Heart right ventricle (tissue), 16 donors: ENCODE results near the gene TTLL7. TPM values are rescaled to one million over a fixed set of nuclear protein-coding genes. Genes with fewer than 3 reads are reported as not detected.
"Not testable (repeated sequence)": the region's sequence is repeated elsewhere in the genome, so short reads cannot be mapped to it uniquely, and the experiment has no call there.

Experiments used
- ATAC-seq, 8 donors: fragments of 200-7000 bp; cut with Tn5 transposase; one replicate each; pipeline ENCODE4 v1.9.1; 2020; ENCODE audit warnings: mild to moderate bottlenecking in 8 of 8, moderate library complexity in 8 of 8, moderate number of reproducible peaks in 1 of 8
- DNase-seq, 2 donors: peaks; one replicate each; pipeline ENCODE4 v3.0.0-alpha.2; 2020
- H3K27ac ChIP-seq, 10 donors: fragments of 200-600 bp; sonication (generic) in 2 of 10; one replicate each; pipeline versions ENCODE4 v1.5.0 to v1.8.0; 2020 to 2022; ENCODE audit warnings: mild to moderate bottlenecking in 3 of 10
- H3K27me3 ChIP-seq, 7 donors: fragments of 200-600 bp; one replicate each; pipeline ENCODE4 v1.8.0; 2021 to 2022; ENCODE audit warnings: mild to moderate bottlenecking in 2 of 7
- H3K36me3 ChIP-seq, 9 donors: fragments of 200-600 bp; sonication (generic) in 1 of 9; one replicate each; pipeline versions ENCODE4 v1.5.0 to v1.8.0; 2020 to 2022; ENCODE audit warnings: mild to moderate bottlenecking in 2 of 9
- H3K4me1 ChIP-seq, 9 donors: fragments of 200-600 bp; sonication (generic) in 1 of 9; one replicate each; pipeline versions ENCODE4 v1.5.0 to v1.8.0; 2020 to 2022; ENCODE audit warnings: mild to moderate bottlenecking in 4 of 9
- H3K4me3 ChIP-seq, 10 donors: fragments of 200-600 bp; sonication (generic) in 2 of 10; one replicate each; pipeline versions ENCODE4 v1.5.0 to v1.8.0; 2020 to 2022; ENCODE audit warnings: mild to moderate bottlenecking in 7 of 10, moderate library complexity in 2 of 10
- H3K9me3 ChIP-seq, 11 donors: fragments of 200-600 bp in 10 of 11; sonication (generic) in 2 of 11; one replicate each; pipeline versions ENCODE4 v1.5.0 to v1.8.0; 2013 to 2022; ENCODE audit warnings: mild to moderate bottlenecking in 2 of 11, control low read depth in 1 of 11, moderate library complexity in 1 of 11
- WGBS, 2 donors: extraction: QIAGEN DNeasy Blood & Tissue Kit; methylation state at CpG; one replicate each; pipeline ENCODE4 v1.1.7; 2013; ENCODE audit warnings: inconsistent platforms in 1 of 2; 5-methylcytosine and 5-hydroxymethylcytosine counted together
- intact Hi-C, 10 donors: fragments of 100-400 bp; cut with DNase I; formaldehyde crosslinking; loops; one replicate each; pipeline versions ENCODE4 v1.11.1 to v1.14.2; 2022
- polyA plus RNA-seq, 2 donors: library from polyadenylated mRNA; stranded (reverse); fragments of 200-250 nt; gene quantifications; one replicate each; pipeline ENCODE4 v1.2.3, GENCODE V29; 2013
- total RNA-seq, 10 donors: library from RNA; stranded (reverse); fragmentation: NEBNext Ultra II Directional in 3 of 10; extraction: Animal tissue kit (Norgen Biotek cat#: 25700) in 3 of 10; gene quantifications; one replicate each; pipeline versions ENCODE4 v1.2.1 to v1.2.4, GENCODE V29; 2021 to 2023
- TF ChIP-seq, protein P1 (sequence below), 9 donors: fragments of 200-600 bp; sonication (generic) in 2 of 9; IDR thresholded peaks; one replicate each; pipeline versions ENCODE4 v1.5.0 to v1.8.0; 2021 to 2022; ENCODE audit warnings: antibody characterized with exemption in 9 of 9, mild to moderate bottlenecking in 5 of 9, moderate library complexity in 1 of 9
- donor health status: Arrhythmogenic right ventricular cardiomyopathy.
- donor health status: ischemic (EF 13 %, LVEDD 7.1; RV severe dilation, severe dysfunction).
- donor health status: healthy with polysubstance abuse.
- donor health status: DM: no; HTN: yes; CAD: no.
- donor health status: DM: no; HTN: no; CAD: no.
- donor health status: ischemic (EF 25% LVEDD 6.9; RV normal size, moderate dysfunction).
- donor health status: ischemic (EF 25% LVEDD 5.7; RV mildly dilated, moderate dysfunction).
- donor health status: healthy.
- donor health status: DM: yes; HTN: yes; CAD: no.
- donor health status: Ischemic cardiomyopathy.
- donor health status: ischemic (EF 35%, LVEDD 5.7; RV mildly dilated, moderate dysfunction).
- donor health status: nonischemic (EF 11% LVEDD 7.7; RV severe dilation, severe dysfunction).
- donor health status: DM: yes; HTN: yes; CAD: no.
- donor health status: PGD.
- donor health status: ischemic (EF 29% LVEDD 5.4; RV normal size, mild dysfunction).
- donor health status: nonischemic (EF 23%, LVEDD 6.1; RV moderate dilation, normal function).

The TTLL7 gene
- total and polyA plus RNA-seq, 12 donors, result 1.0 to 12.1 (median 3.7) TPM

DNA sequence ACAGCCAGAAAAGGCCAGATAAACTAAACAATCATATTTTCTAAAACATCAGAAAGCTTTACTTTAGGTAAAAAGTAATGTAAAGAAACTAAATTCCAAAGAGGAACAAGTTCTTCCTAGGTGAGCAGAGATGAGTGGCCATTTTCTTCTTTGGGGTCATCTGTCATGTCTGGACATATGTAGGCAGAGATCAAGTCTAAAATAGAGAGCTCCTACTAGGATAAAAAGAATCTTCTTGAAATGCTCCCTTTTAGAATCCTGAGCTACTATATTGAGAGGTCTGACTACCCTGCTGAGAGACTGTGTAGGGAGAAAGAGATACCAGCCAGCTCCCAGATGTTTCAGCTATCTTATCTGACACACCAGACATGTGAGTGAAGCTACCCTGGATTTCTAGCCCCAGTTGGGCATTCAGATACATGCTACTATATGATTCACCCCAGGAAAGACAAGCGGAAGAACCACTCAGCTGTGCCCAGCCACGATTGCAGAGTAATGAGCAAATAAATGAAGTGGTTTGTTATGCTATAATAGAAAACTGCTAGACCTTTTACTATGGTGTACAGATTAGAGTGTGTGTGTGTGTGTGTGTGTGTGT is 80.1 kb downstream of the TTLL7 start:
- no peak overlapping the region for H3K27ac ChIP-seq
- no peak overlapping the region for H3K4me3 ChIP-seq
- peaks cover 0 to 10% (median 0%) of the 10 kb centered on the region in 11 donors for H3K9me3 ChIP-seq
- H3K27me3 ChIP-seq, result no peaks in the 10 kb centered on the region
- ATAC-seq (no peak), DNase-seq (no peak)
- H3K4me1 ChIP-seq, result no peaks in the 10 kb centered on the region
- TF ChIP-seq, protein P1, sequence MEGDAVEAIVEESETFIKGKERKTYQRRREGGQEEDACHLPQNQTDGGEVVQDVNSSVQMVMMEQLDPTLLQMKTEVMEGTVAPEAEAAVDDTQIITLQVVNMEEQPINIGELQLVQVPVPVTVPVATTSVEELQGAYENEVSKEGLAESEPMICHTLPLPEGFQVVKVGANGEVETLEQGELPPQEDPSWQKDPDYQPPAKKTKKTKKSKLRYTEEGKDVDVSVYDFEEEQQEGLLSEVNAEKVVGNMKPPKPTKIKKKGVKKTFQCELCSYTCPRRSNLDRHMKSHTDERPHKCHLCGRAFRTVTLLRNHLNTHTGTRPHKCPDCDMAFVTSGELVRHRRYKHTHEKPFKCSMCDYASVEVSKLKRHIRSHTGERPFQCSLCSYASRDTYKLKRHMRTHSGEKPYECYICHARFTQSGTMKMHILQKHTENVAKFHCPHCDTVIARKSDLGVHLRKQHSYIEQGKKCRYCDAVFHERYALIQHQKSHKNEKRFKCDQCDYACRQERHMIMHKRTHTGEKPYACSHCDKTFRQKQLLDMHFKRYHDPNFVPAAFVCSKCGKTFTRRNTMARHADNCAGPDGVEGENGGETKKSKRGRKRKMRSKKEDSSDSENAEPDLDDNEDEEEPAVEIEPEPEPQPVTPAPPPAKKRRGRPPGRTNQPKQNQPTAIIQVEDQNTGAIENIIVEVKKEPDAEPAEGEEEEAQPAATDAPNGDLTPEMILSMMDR (IDR thresholded peaks at IDR 0.05), result no peak
- intact Hi-C loops, result no loop called here
- peaks cover 0 to 27% (median 3%) of the 10 kb centered on the region in 9 donors for H3K36me3 ChIP-seq
- WGBS, 2 donors, result 66 to 88% methylated on average over 2 of the region's 2 CpGs

DNA sequence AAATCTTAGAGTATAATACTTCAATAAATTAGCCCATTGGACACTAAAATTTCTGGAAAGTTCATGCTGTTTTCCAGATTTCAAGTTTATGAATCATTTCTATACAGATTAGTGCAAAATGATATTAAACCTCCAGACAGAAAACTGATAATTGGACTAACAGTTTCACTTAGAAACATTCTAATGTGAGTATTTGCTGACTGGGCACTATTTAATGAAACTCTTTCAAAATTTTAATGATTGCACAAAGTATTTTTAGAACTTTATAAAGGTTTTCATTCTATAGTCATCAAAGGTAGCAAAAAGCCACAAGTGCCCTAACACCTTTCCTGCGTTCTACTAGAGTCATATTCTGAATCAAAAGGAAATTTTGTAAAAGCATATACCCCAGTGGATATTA is 81.0 kb downstream of the TTLL7 start:
- H3K36me3 ChIP-seq, result peaks cover 0 to 29% (median 3%) of the 10 kb centered on the region in 9 donors
- WGBS, 2 donors, result 96% methylated on average over 1 of the region's 1 CpG
- H3K4me1 ChIP-seq, result no peaks in the 10 kb centered on the region
- H3K9me3 ChIP-seq, result peaks cover 0 to 10% (median 0%) of the 10 kb centered on the region in 11 donors
- no peak overlapping the region for H3K4me3 ChIP-seq
- ATAC-seq, result no peak
- intact Hi-C loops, result no loop called here
- no peaks in the 10 kb centered on the region for H3K27me3 ChIP-seq
- DNase-seq, result no peak
- TF ChIP-seq, protein P1 (IDR thresholded peaks at IDR 0.05), result no peak
- no peak overlapping the region for H3K27ac ChIP-seq

DNA sequence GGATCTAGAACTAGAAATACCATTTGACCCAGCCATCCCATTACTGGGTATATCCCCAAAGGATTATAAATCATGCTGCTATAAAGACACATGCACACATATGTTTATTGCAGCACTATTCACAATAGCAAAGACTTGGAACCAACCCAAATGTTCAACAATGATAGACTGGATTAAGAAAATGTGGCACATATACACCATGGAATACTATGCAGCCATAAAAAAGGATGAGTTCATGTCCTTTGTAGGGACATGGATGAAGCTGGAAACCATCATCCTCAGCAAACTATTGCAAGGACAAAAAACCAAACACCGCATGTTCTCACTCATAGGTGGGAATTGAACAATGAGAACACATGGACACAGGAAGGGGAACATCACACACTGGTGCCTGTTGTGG is 82.8 kb downstream of the TTLL7 start:
- H3K4me1 ChIP-seq, intact Hi-C loops, DNase-seq, H3K4me3 ChIP-seq, H3K27me3 ChIP-seq, H3K27ac ChIP-seq, H3K9me3 ChIP-seq, ATAC-seq: not testable (repeated sequence)
- 83% methylated on average over 1 of the region's 1 CpG; no CpG with 5 or more reads in 1 of the 2 donors for WGBS, 2 donors
- H3K36me3 ChIP-seq, result peaks cover 0 to 29% (median 3%) of the 10 kb centered on the region in 9 donors

DNA sequence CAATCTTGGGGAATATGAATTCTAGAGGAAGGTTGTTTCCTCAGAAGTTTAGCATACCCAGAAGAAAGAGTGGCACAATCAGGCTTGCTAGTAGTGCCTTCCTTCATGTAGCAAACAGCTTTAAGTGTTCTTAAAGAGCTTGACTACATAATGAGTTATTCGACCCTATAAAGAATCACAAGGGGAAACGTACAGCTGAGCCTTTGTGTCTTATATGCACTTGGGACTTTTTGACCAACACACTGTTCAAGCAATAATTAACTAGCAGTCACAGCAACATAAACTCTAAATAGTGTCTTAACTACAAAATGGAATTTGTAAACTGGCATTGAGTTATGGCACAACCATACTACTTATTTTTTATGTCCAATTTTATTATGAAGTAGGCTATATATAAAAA is 86.1 kb downstream of the TTLL7 start:
- H3K4me3 ChIP-seq, result no peak overlapping the region
- H3K4me1 ChIP-seq, result peaks cover 0 to 5% (median 0%) of the 10 kb centered on the region in 9 donors
- intact Hi-C loops, result no loop called here
- peaks cover 0 to 18% (median 0%) of the 10 kb centered on the region in 9 donors for H3K36me3 ChIP-seq
- TF ChIP-seq, protein P1 (IDR thresholded peaks at IDR 0.05), result no peak
- 67 to 72% methylated on average over 2 of the region's 2 CpGs for WGBS, 2 donors
- ATAC-seq, result no peak
- DNase-seq, result no peak
- H3K27ac ChIP-seq, result no peak overlapping the region
- H3K9me3 ChIP-seq, result peaks cover 0 to 10% (median 0%) of the 10 kb centered on the region in 11 donors
- no peaks in the 10 kb centered on the region for H3K27me3 ChIP-seq

DNA sequence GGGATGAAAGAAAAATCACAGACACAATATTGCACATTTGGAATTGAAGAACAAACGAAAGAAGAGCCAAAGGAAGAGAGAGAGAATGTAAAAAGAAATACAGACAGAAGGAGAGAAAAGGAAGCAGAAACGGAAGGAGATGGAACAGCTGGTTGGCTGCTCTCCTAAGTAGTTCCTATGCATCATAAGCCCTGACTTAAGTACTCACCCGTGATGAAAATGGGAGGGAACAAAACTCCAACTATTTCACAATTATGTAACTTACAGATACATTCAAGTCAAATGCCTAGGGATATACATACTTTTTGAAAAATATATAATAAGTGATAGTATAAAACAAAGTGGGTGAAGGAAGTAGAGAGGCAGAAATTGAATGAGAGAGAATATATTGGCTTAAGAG is 88.5 kb downstream of the TTLL7 start:
- DNase-seq, result no peak
- Histone ChIP-seq H3K27ac (no peak overlapping the region), H3K9me3 (peaks cover 0 to 10% (median 0%) of the 10 kb centered on the region in 11 donors), H3K27me3 (no peaks in the 10 kb centered on the region), H3K4me3 (no peak overlapping the region), H3K36me3 (peaks cover 0 to 7% (median 0%) of the 10 kb centered on the region in 9 donors), H3K4me1 (peaks cover 0 to 5% (median 0%) of the 10 kb centered on the region in 9 donors)
- intact Hi-C loops, result no loop called here
- TF ChIP-seq, protein P1 (IDR thresholded peaks at IDR 0.05), result no peak
- 34 to 54% methylated on average over 3 of the region's 3 CpGs for WGBS, 2 donors
- no peak for ATAC-seq
